Stimulated activated CD4-positive, alpha-beta T cell treated with anti-CD3 and anti-CD28 coated beads, TNF-alpha, amount 100 ng/mL, for 1 hour (primary cell): ENCODE measurements around the gene CRNN.

Source experiments
- DNase-seq, 3 donors: peaks; one replicate each; pipeline ENCODE4 v3.0.0-alpha.2; 2020; ENCODE audit warnings: low read depth in 3 of 3, low spot score in 1 of 3

The CRNN gene

GRCh38 chr1:152426731-152427130 lies 12.7 kb upstream of the CRNN start:
- no peak for DNase-seq

- DNase-seq: no peak
These were observed 5.9 kb upstream of the CRNN start for GRCh38 chr1:152419917-152420316.

- DNase-seq: no peak
These were observed 1.6 kb upstream of the CRNN start for GRCh38 chr1:152415454-152416227.

- no peak for DNase-seq
These were observed 1.3 kb downstream of the CRNN start for GRCh38 chr1:152412756-152413155.

GRCh38 chr1:152411134-152411533 lies 2.9 kb downstream of the CRNN start:
- no peak for DNase-seq

GRCh38 chr1:152410599-152410998 lies 3.5 kb downstream of the CRNN start:
- no peak for DNase-seq

GRCh38 chr1:152410028-152410427 lies 4.0 kb downstream of the CRNN start:
- no peak for DNase-seq

GRCh38 chr1:152408664-152409063 lies 5.4 kb downstream of the CRNN start:
- no peak for DNase-seq

GRCh38 chr1:152398812-152399698 lies 15.0 kb downstream of the CRNN start:
- DNase-seq: no peak

- no peak for DNase-seq
These were observed 16.6 kb downstream of the CRNN start for GRCh38 chr1:152397474-152397873.

GRCh38 chr1:152394151-152394550 lies 19.9 kb downstream of the CRNN start:
- no peak for DNase-seq

- no peak for DNase-seq
These were observed 21.2 kb downstream of the CRNN start for GRCh38 chr1:152392909-152393308.

GRCh38 chr1:152388889-152389288 lies 25.2 kb downstream of the CRNN start:
- DNase-seq: no peak

GRCh38 chr1:152386940-152387339 lies 27.1 kb downstream of the CRNN start:
- no peak for DNase-seq

GRCh38 chr1:152380932-152381331 lies 33.1 kb downstream of the CRNN start:
- DNase-seq: no peak

- DNase-seq: no peak
These were observed 39.6 kb downstream of the CRNN start for GRCh38 chr1:152374451-152374850.

- DNase-seq: no peak
These were observed 41.4 kb downstream of the CRNN start for GRCh38 chr1:152372672-152373071.

- no peak for DNase-seq
These were observed 46.6 kb downstream of the CRNN start for GRCh38 chr1:152367436-152367835.

- DNase-seq: no peak
These were observed 54.2 kb downstream of the CRNN start, which contains the start of gene FLG2 for GRCh38 chr1:152359906-152360305. Gene FLG2, minus strand, starts transcription at chr1:152360006. Its CDS starts 1,122 bp downstream, at chr1:152358884.
